ENCODE data around the gene DIS3. TPM values are rescaled to one million over a fixed set of nuclear protein-coding genes. Genes with fewer than 3 reads are reported as not detected.

Gene DIS3
- total RNA-seq, 1 donor from 2014 or later = 25.6 TPM

GRCh38 chr13:72716776-72717175 is 64.9 kb downstream of the DIS3 start:
- TF ChIP-seq CTCF (IDR thresholded peaks at IDR 0.05) = no peak
- no peak for ATAC-seq
- intact Hi-C loops (cut with DNase I) = no loop called here
- Histone ChIP-seq H3K4me1 (no peaks in the 10 kb centered on the region), H3K27me3 (ENCODE audit: low read depth) (no peaks in the 10 kb centered on the region), H3K9me3 (peaks cover 8% of the 10 kb centered on the region), H3K36me3 (peaks cover 35% of the 10 kb centered on the region), H3K27ac (no peak overlapping the region), H3K4me3 (no peak overlapping the region)
- DNase-seq = no peak

Other genes with a start within 250 kb of the DIS3 start
- 8.9 TPM for gene MZT1, start 54.3 kb downstream of the DIS3 start, total RNA-seq
- gene BORA, start 54.0 kb downstream of the DIS3 start, total RNA-seq = 3.0 TPM
- gene PIBF1, start 233 bp upstream of the DIS3 start, total RNA-seq = 28.3 TPM